T47D (cell line): ENCODE data around the gene DSCAML1.

Experiments
- DNase-seq, 2 experiments: peaks; one replicate each; pipeline versions ENCODE4 v3.0.0 to v3.0.0-alpha.2; 2011 to 2012; ENCODE audit warnings: low read depth in 1 of 2, low spot score in 1 of 2
- JUND ChIP-seq: IDR thresholded peaks from 2 replicates; pipeline ENCODE4 v1.6.1; 2012; ENCODE audit warnings: low read depth
- in situ Hi-C: cut with HindIII; loops from 2 replicates; pipeline ENCODE4 v1.10.0; 2016; ENCODE audit warnings: low sequenced_read_pairs, low pct_unique_long_range_greater_than_20kb

The DSCAML1 gene

GRCh38 chr11:117550466-117550865 lies 246.6 kb downstream of the DSCAML1 start:
- TF ChIP-seq JUND: no peak
- in situ Hi-C loops: no loop called here
- DNase-seq: no peak

DNA sequence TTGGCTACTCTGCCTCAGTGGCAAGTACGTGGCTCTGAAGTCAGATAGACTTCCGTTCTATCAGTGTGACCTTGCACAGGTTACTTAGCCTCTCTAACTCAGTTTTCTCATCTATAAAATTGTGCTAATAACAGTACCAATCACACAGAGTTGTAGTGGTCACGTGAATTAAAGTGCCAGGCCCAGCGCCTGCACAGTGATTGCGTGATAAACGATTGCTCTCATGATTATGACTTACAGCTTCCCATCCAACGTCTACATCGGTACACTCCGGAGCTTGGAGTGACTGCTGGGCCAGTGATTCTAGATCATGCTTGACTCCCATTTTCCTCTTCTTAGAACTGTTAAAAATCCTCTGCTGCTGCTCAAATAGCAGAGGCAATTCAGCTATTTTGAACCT lies 247.6 kb downstream of the DSCAML1 start:
- in situ Hi-C loops: no loop called here
- TF ChIP-seq JUND: no peak
- DNase-seq: no peak

- no peak for TF ChIP-seq JUND
- in situ Hi-C loops: no loop called here
- no peak for DNase-seq
Observed at GRCh38 chr11:117548876-117549275, 248.1 kb downstream of the DSCAML1 start.

- no peak for DNase-seq
- in situ Hi-C loops: no loop called here
Observed at GRCh38 chr11:117547946-117548345, 249.1 kb downstream of the DSCAML1 start.

GRCh38 chr11:117547195-117547850 lies 249.7 kb downstream of the DSCAML1 start:
- in situ Hi-C loops: no loop called here
- DNase-seq: no peak
- no peak for TF ChIP-seq JUND

More at GRCh38 chr11:117547946-117548345, 249.1 kb downstream of the DSCAML1 start:
- TF ChIP-seq JUND: no peak

GRCh38 chr11:117546431-117547194 lies 250.4 kb downstream of the DSCAML1 start:
- in situ Hi-C loops: no loop called here
- DNase-seq: no peak
- TF ChIP-seq JUND: no peak

DNA sequence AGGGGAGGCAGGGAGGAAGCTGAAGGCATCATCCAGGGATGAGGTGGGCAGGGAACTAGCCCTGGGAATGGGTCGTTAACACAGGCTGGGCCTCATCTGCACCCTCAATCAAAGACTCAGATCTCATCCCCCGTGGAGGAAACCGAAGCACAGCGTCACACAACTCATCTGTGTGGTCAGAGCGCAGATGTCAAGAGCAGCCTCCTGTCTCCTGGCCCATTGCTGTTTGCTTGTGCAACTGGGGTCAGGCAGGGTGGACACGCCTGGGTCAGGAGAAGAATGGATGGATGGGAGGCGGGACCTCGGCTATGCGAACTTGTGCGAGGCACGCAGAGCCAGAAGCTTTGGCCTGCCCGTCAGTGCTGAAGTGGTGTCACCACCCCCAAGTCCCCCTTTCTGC lies 251.3 kb downstream of the DSCAML1 start:
- TF ChIP-seq JUND: no peak
- in situ Hi-C loops: no loop called here
- no peak for DNase-seq

DNA sequence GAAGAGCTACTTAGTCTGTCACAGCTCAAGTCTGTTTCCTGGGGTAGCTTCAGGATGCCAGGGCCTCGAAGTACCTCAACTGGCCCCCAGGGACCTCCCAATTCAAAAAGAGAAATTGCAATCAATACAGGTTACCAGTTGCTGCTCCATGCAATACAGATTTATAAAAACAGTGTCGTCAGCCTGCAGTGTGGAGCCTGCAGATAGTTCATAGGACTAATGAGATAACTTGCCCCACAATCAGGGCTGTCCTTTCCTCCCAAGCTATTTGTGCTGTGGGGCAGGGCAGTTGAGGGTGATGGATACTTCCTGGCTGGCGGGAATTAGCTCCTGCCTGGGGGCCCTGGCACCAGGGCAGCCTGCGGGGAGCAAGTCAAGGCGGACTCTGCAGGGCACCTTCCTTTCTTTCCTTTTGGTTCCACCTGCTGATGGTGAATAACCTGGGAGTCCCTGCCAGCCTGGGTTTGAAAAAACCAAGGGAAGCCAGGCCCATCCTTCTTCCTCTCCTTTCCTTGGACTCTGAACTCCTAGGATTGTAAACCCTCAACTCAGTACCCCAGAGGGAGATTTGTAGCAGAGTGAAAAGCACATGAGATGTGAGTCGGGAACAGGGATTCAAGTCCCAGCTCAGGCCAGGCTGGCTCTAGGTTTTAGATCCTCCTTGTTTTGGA lies 252.8 kb downstream of the DSCAML1 start:
- in situ Hi-C loops: no loop called here
- no peak for TF ChIP-seq JUND
- DNase-seq: no peak

GRCh38 chr11:117541211-117541610 lies 255.8 kb downstream of the DSCAML1 start:
- TF ChIP-seq JUND: no peak
- no peak for DNase-seq
- in situ Hi-C loops: no loop called here

DNA sequence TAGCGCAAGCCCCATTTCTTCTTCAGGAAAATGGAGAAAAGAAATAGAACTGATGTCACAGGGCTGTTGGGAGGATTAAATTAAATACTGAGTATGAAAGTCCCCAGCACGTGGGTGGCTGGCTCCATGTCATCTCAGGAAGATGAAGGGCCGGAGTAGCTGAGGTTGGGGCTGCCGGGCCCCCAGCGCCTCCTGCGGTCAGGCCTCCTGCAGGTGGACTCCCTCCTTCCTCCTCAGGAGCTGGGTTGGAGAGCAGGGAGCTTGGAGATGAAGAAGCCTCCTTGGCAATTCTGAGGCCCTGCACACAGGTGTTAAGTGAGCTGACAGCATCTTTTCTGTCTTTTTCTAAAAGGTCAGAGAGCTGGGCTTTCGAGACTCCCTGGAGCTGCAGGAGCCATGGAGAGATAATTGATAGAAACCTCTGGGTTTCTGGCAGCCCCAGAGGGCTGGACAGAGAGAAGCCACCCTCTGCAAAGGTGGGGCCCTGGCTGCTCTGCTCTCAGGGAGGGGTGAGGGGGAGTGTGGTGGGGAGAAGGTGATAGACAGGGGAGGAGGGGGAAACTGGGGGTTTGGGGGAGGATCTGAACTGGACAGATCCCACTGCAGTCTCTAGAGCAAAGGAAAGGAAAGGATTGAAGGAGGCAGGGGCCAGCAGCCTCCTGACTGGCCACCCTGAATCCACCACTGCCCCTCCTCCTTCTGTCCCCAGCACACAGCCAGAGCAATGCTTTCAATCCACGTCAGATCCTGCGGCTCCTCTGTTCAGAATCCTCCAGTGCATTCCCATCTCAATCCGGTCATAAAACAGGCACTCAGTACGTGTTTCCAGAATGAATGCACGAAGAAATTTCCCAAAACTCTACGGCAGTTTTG lies 258.5 kb downstream of the DSCAML1 start:
- in situ Hi-C loops: no loop called here
- no peak for TF ChIP-seq JUND
- DNase-seq: no peak

DNA sequence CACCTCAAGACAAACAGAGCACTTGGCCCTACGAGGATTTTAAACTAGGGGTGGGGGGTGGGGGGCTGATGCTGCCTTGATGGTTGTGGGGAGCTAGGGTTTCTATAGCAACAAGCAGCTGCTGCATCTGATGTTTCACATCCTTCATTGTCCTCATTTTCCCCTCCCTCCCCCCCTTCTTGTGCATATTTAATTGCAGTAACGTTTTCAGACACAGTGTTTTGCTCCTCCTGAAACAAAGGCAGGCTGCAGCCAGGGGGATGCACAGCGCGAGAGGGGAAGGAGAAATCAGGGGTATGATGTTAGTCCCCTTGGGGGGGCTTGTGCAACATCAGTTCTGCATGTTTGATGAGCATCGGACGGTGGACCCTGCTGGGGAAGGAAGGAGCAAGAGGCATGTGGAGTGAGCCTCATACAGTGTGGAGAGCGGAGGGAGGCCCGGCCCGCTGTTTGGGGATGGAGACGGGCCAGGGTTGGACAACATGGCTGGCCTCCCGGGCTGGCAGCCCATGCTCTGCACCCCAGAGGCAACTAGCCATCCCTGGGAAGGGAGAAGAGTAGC lies 261.1 kb downstream of the DSCAML1 start:
- in situ Hi-C loops: no loop called here

More for the DNA sequence above, 261.1 kb downstream of the DSCAML1 start:
- TF ChIP-seq JUND: no peak
- no peak for DNase-seq
